Sigmoid colon (tissue), 7 donors: ENCODE data around the gene FCHSD2. TPM values are rescaled to one million over a fixed set of nuclear protein-coding genes. Genes with fewer than 3 reads are reported as not detected.
"Not testable (repeated sequence)": the region's sequence is repeated elsewhere in the genome, so short reads cannot be mapped to it uniquely, and the experiment has no call there.

ENCODE experiments used
- DNase-seq: peaks from one replicate; pipeline ENCODE4 v3.0.0-alpha.2; 2019
- H3K27ac ChIP-seq, 4 donors: fragments of 200-600 bp; sonication (generic); one replicate each; pipeline ENCODE4 v1.5.1; 2016 to 2019; ENCODE audit warnings: mild to moderate bottlenecking in 1 of 4
- H3K27me3 ChIP-seq, 3 donors: fragments of 200-600 bp; sonication (generic); one replicate each; pipeline ENCODE4 v1.5.1; 2019; ENCODE audit warnings: mild to moderate bottlenecking in 1 of 3
- H3K36me3 ChIP-seq, 4 donors: fragments of 200-600 bp; sonication (generic); one replicate each; pipeline ENCODE4 v1.5.1; 2016 to 2019
- H3K4me1 ChIP-seq, 4 donors: fragments of 200-600 bp; sonication (generic); one replicate each; pipeline ENCODE4 v1.5.1; 2017 to 2019
- H3K4me3 ChIP-seq, 4 donors: fragments of 200-600 bp; sonication (generic); one replicate each; pipeline ENCODE4 v1.5.1; 2017 to 2019; ENCODE audit warnings: mild to moderate bottlenecking in 2 of 4, moderate library complexity in 1 of 4
- H3K9me3 ChIP-seq, 4 donors: fragments of 200-600 bp in 3 of 4; sonication (generic) in 3 of 4; one replicate each; pipeline versions ENCODE4 v1.5.1 to v1.6.1; 2013 to 2019
- EP300 ChIP-seq, 4 donors: sonication (generic); formaldehyde crosslinking; IDR thresholded peaks; one replicate each; pipeline ENCODE4 v1.6.1; 2017; ENCODE audit warnings: antibody characterized with exemption in 4 of 4
- POLR2A ChIP-seq, 2 donors: fragments of 450-650 bp; IDR thresholded peaks; one replicate each; pipeline ENCODE4 v1.6.1; 2016; ENCODE audit warnings: antibody characterized with exemption in 2 of 2, mild to moderate bottlenecking in 2 of 2, moderate library complexity in 2 of 2
- POLR2AphosphoS5 ChIP-seq, 4 donors: sonication (generic); formaldehyde crosslinking; IDR thresholded peaks; one replicate each; pipeline ENCODE4 v1.6.1; 2017; ENCODE audit warnings: antibody characterized with exemption in 4 of 4
- WGBS, 2 donors: extraction: QIAGEN DNeasy Blood & Tissue Kit; methylation state at CpG; one replicate each; pipeline ENCODE4 v1.1.7; 2013; 5-methylcytosine and 5-hydroxymethylcytosine counted together
- intact Hi-C: fragments of 100-400 bp; cut with DNase I; formaldehyde crosslinking; loops from one replicate; pipeline ENCODE4 v1.15.1; 2023
- polyA plus RNA-seq, 3 donors: library from polyadenylated mRNA; stranded (reverse); fragments of 200-250 nt; gene quantifications; one replicate each; pipeline ENCODE4 v1.2.3, GENCODE V29; 2013
- total RNA-seq, 4 donors: library from RNA; depleted of rRNA; stranded (reverse); fragments of >200 nt; gene quantifications; one replicate each; pipeline ENCODE4 v1.1.0, GENCODE V29; 2016
- TF ChIP-seq, protein P1 (sequence below), 4 experiments: fragments of 450-650 bp in 3 of 4; fragments of 200-600 bp in 1 of 4; IDR thresholded peaks; one replicate each; pipeline ENCODE4 v1.5.1; 2016 to 2019; ENCODE audit warnings: antibody characterized with exemption in 4 of 4, mild to moderate bottlenecking in 3 of 4, moderate library complexity in 2 of 4
- donor health status: healthy with polysubstance abuse.
- donor health status: Bipolar disorder and iron deficiency.
- donor health status: healthy.

The FCHSD2 gene
- total and polyA plus RNA-seq, 7 donors = 6.9 to 36.3 (median 18.6) TPM

DNA sequence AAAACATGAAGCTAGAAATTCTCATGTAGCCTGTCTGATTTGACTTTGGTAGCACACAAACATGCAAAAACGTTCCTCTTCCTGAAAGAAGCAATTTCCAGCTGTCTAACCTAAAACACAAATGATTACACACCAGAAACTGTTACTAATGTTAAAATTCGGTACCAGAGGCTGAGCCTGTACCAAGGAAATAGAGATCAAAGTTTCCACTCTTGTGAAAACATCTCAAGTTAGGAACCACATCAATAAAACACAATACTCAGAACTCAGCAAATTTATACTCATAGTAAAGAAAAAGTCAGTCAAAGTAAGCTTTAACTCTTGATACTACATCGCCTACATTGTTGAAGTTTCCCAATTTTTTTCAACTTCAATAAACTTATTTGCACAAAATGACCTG is 107.8 kb downstream of the FCHSD2 start:
- WGBS, 2 donors = 24 to 33% methylated on average over 3 of the region's 3 CpGs
- no peaks in the 10 kb centered on the region for H3K36me3 ChIP-seq
- H3K27ac ChIP-seq = no peak overlapping the region
- H3K4me1 ChIP-seq = peaks cover 0 to 3% (median 1%) of the 10 kb centered on the region in 4 donors
- intact Hi-C loops = no loop called here
- TF ChIP-seq EP300 (IDR thresholded peaks at IDR 0.05) = no peak
- TF ChIP-seq POLR2AphosphoS5 (IDR thresholded peaks at IDR 0.05) = no peak
- no peak for TF ChIP-seq POLR2A (IDR thresholded peaks at IDR 0.05)
- TF ChIP-seq, protein P1, sequence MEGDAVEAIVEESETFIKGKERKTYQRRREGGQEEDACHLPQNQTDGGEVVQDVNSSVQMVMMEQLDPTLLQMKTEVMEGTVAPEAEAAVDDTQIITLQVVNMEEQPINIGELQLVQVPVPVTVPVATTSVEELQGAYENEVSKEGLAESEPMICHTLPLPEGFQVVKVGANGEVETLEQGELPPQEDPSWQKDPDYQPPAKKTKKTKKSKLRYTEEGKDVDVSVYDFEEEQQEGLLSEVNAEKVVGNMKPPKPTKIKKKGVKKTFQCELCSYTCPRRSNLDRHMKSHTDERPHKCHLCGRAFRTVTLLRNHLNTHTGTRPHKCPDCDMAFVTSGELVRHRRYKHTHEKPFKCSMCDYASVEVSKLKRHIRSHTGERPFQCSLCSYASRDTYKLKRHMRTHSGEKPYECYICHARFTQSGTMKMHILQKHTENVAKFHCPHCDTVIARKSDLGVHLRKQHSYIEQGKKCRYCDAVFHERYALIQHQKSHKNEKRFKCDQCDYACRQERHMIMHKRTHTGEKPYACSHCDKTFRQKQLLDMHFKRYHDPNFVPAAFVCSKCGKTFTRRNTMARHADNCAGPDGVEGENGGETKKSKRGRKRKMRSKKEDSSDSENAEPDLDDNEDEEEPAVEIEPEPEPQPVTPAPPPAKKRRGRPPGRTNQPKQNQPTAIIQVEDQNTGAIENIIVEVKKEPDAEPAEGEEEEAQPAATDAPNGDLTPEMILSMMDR (IDR thresholded peaks at IDR 0.05) = no peak
- H3K9me3 ChIP-seq = no peaks in the 10 kb centered on the region
- H3K4me3 ChIP-seq = no peak overlapping the region
- no peak for DNase-seq
- no peaks in the 10 kb centered on the region for H3K27me3 ChIP-seq

DNA sequence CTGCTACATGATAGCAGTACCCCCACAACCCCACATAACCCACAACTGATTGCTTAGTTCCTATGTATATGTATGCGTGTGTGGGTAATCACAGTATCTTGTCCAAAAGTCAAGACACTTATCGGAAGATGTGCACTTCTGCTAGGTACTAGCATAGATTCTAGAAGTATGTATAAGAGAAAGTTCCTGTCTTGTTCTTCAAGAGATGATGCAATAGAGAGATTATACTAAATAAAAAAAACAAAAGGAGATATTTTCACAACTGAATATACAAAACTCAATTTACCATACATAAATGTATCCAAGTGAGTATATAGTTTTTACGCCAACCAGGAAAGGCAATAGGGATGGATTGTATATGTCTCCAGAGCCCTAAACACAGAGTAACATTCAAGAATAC is 112.0 kb downstream of the FCHSD2 start:
- WGBS, 2 donors = 98 to 99% methylated on average over 3 of the region's 3 CpGs
- peaks cover 0 to 7% (median 2%) of the 10 kb centered on the region in 4 donors for H3K4me1 ChIP-seq
- no peak overlapping the region for H3K4me3 ChIP-seq
- DNase-seq = no peak
- intact Hi-C loops = no loop called here
- no peaks in the 10 kb centered on the region for H3K36me3 ChIP-seq
- H3K27me3 ChIP-seq = no peaks in the 10 kb centered on the region
- TF ChIP-seq POLR2A (IDR thresholded peaks at IDR 0.05) = no peak
- no peak for TF ChIP-seq EP300 (IDR thresholded peaks at IDR 0.05)
- TF ChIP-seq, protein P1 (IDR thresholded peaks at IDR 0.05) = no peak
- no peak for TF ChIP-seq POLR2AphosphoS5 (IDR thresholded peaks at IDR 0.05)
- no peak overlapping the region for H3K27ac ChIP-seq
- peaks cover 0 to 12% (median 1%) of the 10 kb centered on the region in 4 donors for H3K9me3 ChIP-seq

DNA sequence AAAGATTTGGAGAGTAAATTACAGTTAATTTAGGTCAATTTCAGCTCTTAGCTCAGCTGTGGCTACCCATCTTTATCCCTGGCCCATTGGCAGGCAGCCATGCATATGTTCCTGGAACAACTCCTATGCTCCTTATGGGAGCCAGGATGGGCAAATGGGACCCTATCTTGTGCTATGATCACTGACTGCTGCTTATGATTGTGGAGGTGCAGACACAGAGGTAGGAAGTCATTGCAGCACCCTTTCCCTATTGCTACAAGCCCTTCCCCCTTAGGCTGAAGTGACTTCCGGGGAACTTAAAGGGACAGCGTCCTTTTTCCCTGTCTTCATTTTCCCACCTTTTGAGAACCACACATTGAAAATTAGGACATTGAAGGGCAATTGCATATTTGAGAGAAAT is 112.7 kb downstream of the FCHSD2 start:
- no peaks in the 10 kb centered on the region for H3K36me3 ChIP-seq
- H3K27ac ChIP-seq = no peak overlapping the region
- DNase-seq = no peak
- TF ChIP-seq POLR2A (IDR thresholded peaks at IDR 0.05) (no peak), EP300 (IDR thresholded peaks at IDR 0.05) (no peak), POLR2AphosphoS5 (IDR thresholded peaks at IDR 0.05) (no peak)
- TF ChIP-seq, protein P1 (IDR thresholded peaks at IDR 0.05) = no peak
- peaks cover 0 to 7% (median 2%) of the 10 kb centered on the region in 4 donors for H3K4me1 ChIP-seq
- 90 to 93% methylated on average over 2 of the region's 2 CpGs for WGBS, 2 donors
- H3K27me3 ChIP-seq = no peaks in the 10 kb centered on the region
- H3K4me3 ChIP-seq = no peak overlapping the region
- H3K9me3 ChIP-seq = peaks cover 0 to 14% (median 1%) of the 10 kb centered on the region in 4 donors
- intact Hi-C loops = no loop called here

DNA sequence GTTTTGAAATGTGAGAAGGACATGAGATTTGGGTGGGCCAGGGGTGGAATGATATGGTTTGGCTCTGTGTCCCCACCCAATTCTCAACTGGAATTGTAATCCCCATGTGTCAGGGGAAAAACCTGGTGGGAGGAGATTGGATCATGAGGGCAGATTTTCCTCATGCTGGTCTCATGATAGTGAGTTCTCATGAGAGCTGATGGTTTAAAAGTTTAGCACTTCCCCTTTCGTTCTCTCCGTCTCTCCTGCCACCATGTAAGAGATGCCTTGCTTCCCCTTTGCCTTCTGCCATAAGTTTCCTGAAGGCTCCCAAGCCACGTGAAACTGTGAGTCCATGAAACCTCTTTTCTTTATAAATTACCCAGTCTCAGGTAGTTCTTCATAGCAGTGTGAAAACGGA is 113.5 kb downstream of the FCHSD2 start:
- TF ChIP-seq POLR2A (IDR thresholded peaks at IDR 0.05) (no peak), EP300 (IDR thresholded peaks at IDR 0.05) (no peak), POLR2AphosphoS5 (IDR thresholded peaks at IDR 0.05) (no peak)
- TF ChIP-seq, protein P1 (IDR thresholded peaks at IDR 0.05) = no peak
- Histone ChIP-seq H3K4me1 (peaks cover 0 to 7% (median 2%) of the 10 kb centered on the region in 4 donors), H3K4me3 (no peak overlapping the region), H3K36me3 (no peaks in the 10 kb centered on the region), H3K27ac (no peak overlapping the region), H3K9me3 (peaks cover 0 to 14% (median 3%) of the 10 kb centered on the region in 4 donors), H3K27me3 (no peaks in the 10 kb centered on the region)
- WGBS, 2 donors = 71 to 89% methylated on average over 4 of the region's 4 CpGs
- no peak for DNase-seq
- intact Hi-C loops = no loop called here

DNA sequence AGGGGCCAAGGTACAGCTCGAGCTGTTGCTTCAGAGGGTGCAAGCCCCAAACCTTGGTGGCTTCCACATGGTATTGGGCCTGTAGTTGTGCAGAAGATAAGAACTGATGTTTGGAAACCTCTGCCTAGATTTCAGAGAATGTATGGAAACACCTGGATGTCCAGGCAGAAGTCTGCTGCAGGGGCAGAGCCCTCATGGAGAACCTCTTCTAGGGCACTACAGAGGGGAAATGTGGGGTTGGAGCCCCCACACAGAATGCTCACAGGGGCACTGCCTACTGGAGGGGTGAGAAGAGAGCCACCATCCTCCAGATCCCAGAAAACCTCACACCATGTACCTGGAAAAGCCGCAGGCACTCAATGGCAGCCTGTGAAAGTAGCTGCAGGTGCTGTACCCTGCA is 114.3 kb downstream of the FCHSD2 start:
- H3K36me3 ChIP-seq, H3K4me3 ChIP-seq, H3K27ac ChIP-seq, intact Hi-C loops, H3K27me3 ChIP-seq, H3K4me1 ChIP-seq, DNase-seq: not testable (repeated sequence)
- 94 to 95% methylated on average over 2 of the region's 2 CpGs for WGBS, 2 donors
- peaks cover 0 to 14% (median 3%) of the 10 kb centered on the region in 4 donors for H3K9me3 ChIP-seq
